Psoas muscle (tissue), 8 donors: ENCODE results near the gene PCDHGA5. TPM values are rescaled to one million over a fixed set of nuclear protein-coding genes. Genes with fewer than 3 reads are reported as not detected.
"Not testable (repeated sequence)": the region's sequence is repeated elsewhere in the genome, so short reads cannot be mapped to it uniquely, and the experiment has no call there.

Source experiments
- ATAC-seq, 4 donors: fragments of 200-7000 bp; cut with Tn5 transposase; one replicate each; pipeline ENCODE4 v1.9.1; 2020; ENCODE audit warnings: moderate library complexity in 3 of 4, mild to moderate bottlenecking in 2 of 4
- DNase-seq, 2 donors: peaks; one replicate each; pipeline ENCODE4 v3.0.0-alpha.2; 2020
- H3K27ac ChIP-seq: fragments of 200-600 bp; one replicate; pipeline ENCODE4 v1.8.0; 2022
- H3K27me3 ChIP-seq, 3 donors: fragments of 200-600 bp in 1 of 3; one replicate each; pipeline versions ENCODE4 v1.6.1 to v1.8.0; 2013 to 2022; ENCODE audit warnings: low read length in 2 of 3, mild to moderate bottlenecking in 2 of 3, moderate library complexity in 1 of 3; ENCODE audit not compliant: insufficient read depth in 3 of 3
- H3K36me3 ChIP-seq, 2 donors: fragments of 200-600 bp in 1 of 2; one replicate each; pipeline versions ENCODE4 v1.6.1 to v1.8.0; 2013 to 2022; ENCODE audit warnings: low read depth in 1 of 2, mild to moderate bottlenecking in 1 of 2, moderate library complexity in 1 of 2; ENCODE audit not compliant: insufficient read depth in 1 of 2
- H3K4me1 ChIP-seq: fragments of 200-600 bp; one replicate; pipeline ENCODE4 v1.8.0; 2022
- H3K4me3 ChIP-seq: fragments of 200-600 bp; one replicate; pipeline ENCODE4 v1.8.0; 2022; ENCODE audit warnings: mild to moderate bottlenecking
- H3K9me3 ChIP-seq: fragments of 200-600 bp; one replicate; pipeline ENCODE4 v1.8.0; 2022
- CTCF ChIP-seq: fragments of 200-600 bp; IDR thresholded peaks from one replicate; pipeline ENCODE4 v1.8.0; 2022; ENCODE audit warnings: antibody characterized with exemption
- WGBS, 3 donors: extraction: QIAGEN DNeasy Blood & Tissue Kit; methylation state at CpG; one replicate each; pipeline versions ENCODE4 v1.1.6 to v1.1.7; 2013; 5-methylcytosine and 5-hydroxymethylcytosine counted together
- intact Hi-C, 2 donors: fragments of 100-400 bp; cut with DNase I; formaldehyde crosslinking; loops; one replicate each; pipeline versions ENCODE4 v1.11.0 to v1.14.2; 2022
- polyA plus RNA-seq, 3 donors: library from polyadenylated mRNA; stranded (reverse); fragments of 200-250 nt; gene quantifications; one replicate each; pipeline ENCODE4 v1.2.3, GENCODE V29; 2013
- total RNA-seq, 4 donors: library from RNA; stranded (reverse); fragmentation: NEBNext Ultra II Directional in 2 of 4; extraction: Animal tissue kit (Norgen Biotek cat#: 25700) in 2 of 4; gene quantifications; one replicate each; pipeline versions ENCODE4 v1.2.1 to v1.2.4, GENCODE V29; 2021 to 2023
- donor health status: healthy with polysubstance abuse.
- donor health status: DM: no; HTN: no; CAD: no; lungs with moderate emphysema.
- donor health status: Bipolar disorder and iron deficiency.
- donor health status: healthy.
- donor health status: DM: yes; HTN: yes; CAD: no.
- donor health status: DM: no; HTN: no; CAD: no.
- donor health status: DM: no; HTN: no; CAD: no.
- donor health status: DM: yes; HTN: yes; CAD: no.

The PCDHGA5 gene
- total and polyA plus RNA-seq, 7 donors: 0.07 to 2.0 (median 0.84) TPM

DNA sequence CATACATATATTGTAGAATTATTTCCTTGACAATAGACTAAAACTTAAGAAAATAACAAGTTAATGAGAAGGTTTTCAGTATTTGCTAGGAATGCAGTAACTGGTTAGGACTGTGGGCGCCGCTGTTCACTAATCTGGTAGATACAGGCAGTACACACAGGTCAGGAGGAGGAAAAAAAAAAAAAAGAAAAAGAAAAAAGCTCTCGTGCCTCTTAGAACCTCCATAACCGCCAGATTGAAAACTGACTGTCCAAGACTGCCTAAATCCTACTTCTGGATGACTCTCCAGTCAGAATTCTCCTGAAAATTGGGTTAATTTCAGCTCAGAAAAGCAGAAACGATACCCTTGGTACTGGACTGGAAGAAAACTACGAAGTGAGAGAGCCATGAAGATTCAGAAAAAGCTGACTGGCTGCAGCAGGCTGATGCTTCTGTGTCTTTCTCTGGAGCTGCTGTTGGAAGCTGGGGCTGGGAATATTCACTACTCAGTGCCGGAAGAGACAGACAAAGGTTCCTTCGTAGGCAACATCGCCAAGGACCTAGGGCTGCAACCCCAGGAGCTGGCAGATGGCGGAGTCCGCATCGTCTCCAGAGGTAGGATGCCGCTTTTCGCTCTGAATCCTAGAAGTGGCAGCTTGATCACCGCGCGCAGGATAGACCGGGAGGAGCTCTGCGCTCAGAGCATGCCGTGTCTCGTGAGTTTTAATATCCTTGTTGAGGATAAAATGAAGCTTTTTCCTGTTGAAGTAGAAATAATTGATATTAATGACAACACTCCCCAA lies 33.5 kb upstream of the PCDHGA5 start, which contains the start of gene PCDHGA1:
TSS of gene PCDHGA1 (plus strand) at position 216 of the 782 bp plus-strand sequence.
- peak in 2 of 4 donors; percentile 54 to 61 for ATAC-seq
- no peak for DNase-seq
- H3K4me1 ChIP-seq: no peaks in the 10 kb centered on the region
- peaks cover 4% of the 10 kb centered on the region for H3K9me3 ChIP-seq
- intact Hi-C loops: no loop called here
- 20 to 31% (median 24%) methylated on average over 21 of the region's 21 CpGs for whole genome bisulfite sequencing, 3 donors
- peaks cover 0 to 15% (median 6%) of the 10 kb centered on the region in 3 donors for H3K27me3 ChIP-seq
- H3K27ac ChIP-seq: peak within 1 kb of the TSS; percentile 15
- H3K36me3 ChIP-seq: no peaks in the 10 kb centered on the region
- H3K4me3 ChIP-seq: peak within 1 kb of the TSS; percentile 54
- TF ChIP-seq CTCF: peak; percentile 50

DNA sequence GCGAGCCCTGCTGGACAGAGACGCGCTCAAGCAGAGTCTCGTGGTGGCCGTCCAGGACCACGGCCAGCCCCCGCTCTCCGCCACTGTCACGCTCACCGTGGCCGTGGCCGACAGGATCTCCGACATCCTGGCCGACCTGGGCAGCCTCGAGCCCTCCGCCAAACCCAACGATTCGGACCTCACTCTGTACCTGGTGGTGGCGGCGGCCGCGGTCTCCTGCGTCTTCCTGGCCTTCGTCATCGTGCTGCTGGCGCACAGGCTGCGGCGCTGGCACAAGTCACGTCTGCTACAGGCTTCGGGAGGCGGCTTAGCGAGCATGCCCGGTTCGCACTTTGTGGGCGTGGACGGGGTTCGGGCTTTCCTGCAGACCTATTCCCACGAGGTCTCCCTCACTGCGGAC lies 31.4 kb upstream of the PCDHGA5 start:
- H3K9me3 ChIP-seq, intact Hi-C loops: not testable (repeated sequence)

DNA sequence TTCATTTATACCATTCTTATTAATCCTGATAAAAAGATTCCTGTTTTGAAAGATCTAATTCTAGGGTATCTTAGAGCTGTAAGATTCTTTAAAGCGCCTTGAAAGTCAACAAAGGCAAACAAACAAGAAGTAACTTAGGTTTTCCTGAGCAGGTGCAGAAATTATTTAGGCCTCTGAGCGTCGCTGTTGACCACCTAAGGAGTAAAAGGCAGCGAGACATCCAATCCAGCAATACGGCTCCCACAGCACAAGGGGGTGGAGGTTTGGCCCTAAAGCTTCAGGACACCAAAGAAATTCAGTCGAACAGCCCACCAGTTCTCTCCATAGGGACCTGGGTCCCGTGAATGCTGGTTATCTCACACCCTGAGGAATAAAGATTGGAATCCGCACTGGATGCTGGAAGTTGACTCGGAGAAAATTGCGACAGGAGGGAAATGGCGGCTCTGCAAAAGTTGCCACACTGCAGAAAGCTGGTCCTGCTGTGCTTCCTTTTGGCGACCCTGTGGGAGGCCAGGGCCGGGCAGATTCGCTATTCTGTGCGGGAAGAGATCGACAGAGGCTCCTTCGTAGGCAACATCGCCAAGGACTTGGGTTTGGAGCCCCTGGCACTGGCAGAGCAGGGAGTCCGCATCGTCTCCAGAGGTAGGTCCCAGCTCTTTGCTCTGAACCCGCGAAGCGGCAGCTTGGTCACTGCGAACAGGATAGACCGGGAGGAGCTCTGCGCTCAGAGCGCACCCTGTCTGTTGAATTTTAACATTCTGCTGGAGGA lies 25.2 kb upstream of the PCDHGA5 start, which contains the start of gene PCDHGA2:
TSS of gene PCDHGA2 (plus strand) at position 223 of the 769 bp plus-strand sequence.
- DNase-seq (no peak), ATAC-seq (peak; percentile 77 to 82 (median 80))
- no peaks in the 10 kb centered on the region for H3K4me1 ChIP-seq
- intact Hi-C loops: loop anchor here in 1 of 2 donors (5.0 kb wide), 1 partner anchor 224 kb away; no protein-coding TSS in a partner anchor
- peak within 1 kb of the TSS; percentile 60 for H3K4me3 ChIP-seq
- H3K27me3 ChIP-seq: peaks cover 0 to 33% (median 9%) of the 10 kb centered on the region in 3 donors
- TF ChIP-seq CTCF: peak; percentile 39
- H3K9me3 ChIP-seq: peaks cover 23% of the 10 kb centered on the region
- no peaks in the 10 kb centered on the region for H3K36me3 ChIP-seq
- WGBS, 3 donors: 9 to 12% (median 10%) methylated on average over 27 of the region's 27 CpGs
- peak within 1 kb of the TSS; percentile 64 for H3K27ac ChIP-seq

More for the DNA sequence above, 31.4 kb upstream of the PCDHGA5 start:
- not testable (repeated sequence) for H3K27ac ChIP-seq, ATAC-seq, H3K4me1 ChIP-seq, H3K4me3 ChIP-seq, H3K36me3 ChIP-seq, DNase-seq
- WGBS, 3 donors: 32 to 47% (median 36%) methylated on average over 35 to 39 of the region's 39 CpGs
- H3K27me3 ChIP-seq: peaks cover 0 to 15% (median 6%) of the 10 kb centered on the region in 3 donors

GRCh38 chr5:141340781-141341354 lies 23.1 kb upstream of the PCDHGA5 start:
- 47 to 61% (median 58%) methylated on average over 29 to 44 of the region's 45 CpGs for WGBS, 3 donors
- intact Hi-C loops, ATAC-seq, H3K36me3 ChIP-seq, H3K27ac ChIP-seq, DNase-seq, H3K4me1 ChIP-seq: not testable (repeated sequence)
- peaks cover 0 to 29% (median 16%) of the 10 kb centered on the region in 3 donors for H3K27me3 ChIP-seq
- peaks cover 29% of the 10 kb centered on the region for H3K9me3 ChIP-seq
- H3K4me3 ChIP-seq: peak overlapping the region; percentile 40

GRCh38 chr5:141342773-141343172 lies 21.2 kb upstream of the PCDHGA5 start:
- no peak for TF ChIP-seq CTCF
- Histone ChIP-seq H3K4me1 (no peaks in the 10 kb centered on the region), H3K36me3 (no peaks in the 10 kb centered on the region), H3K27ac (no peak overlapping the region), H3K4me3 (no peak overlapping the region), H3K27me3 (peaks cover 0 to 28% (median 18%) of the 10 kb centered on the region in 3 donors), H3K9me3 (peaks cover 23% of the 10 kb centered on the region)
- intact Hi-C loops: no loop called here
- no peak for DNase-seq
- 13 to 19% (median 18%) methylated on average over 1 of the region's 1 CpG for whole genome bisulfite sequencing, 3 donors
- ATAC-seq: no peak
